K562 (cell line): ENCODE data around the gene CTPS2. TPM values are rescaled to one million over a fixed set of nuclear protein-coding genes. Genes with fewer than 3 reads are reported as not detected.

ENCODE experiments used
- ZNF24 ChIP-seq: fragments of 450-650 bp; IDR thresholded peaks from 2 replicates; pipeline ENCODE4 v1.6.1; 2016
- ZNF589 ChIP-seq: fragments of 200-800 bp; sonication (Bioruptor generic); IDR thresholded peaks from 2 replicates; pipeline ENCODE4 v1.6.1; 2016; ENCODE audit warnings: low read depth, missing genetic modification characterization, missing compliant biosample characterization
- polyA plus RNA-seq, 8 experiments: library from polyadenylated mRNA; depleted of rRNA in 4 of 8; stranded (reverse) in 5 of 8; unstranded in 3 of 8; fragments of >200 nt; fragmentation: Nextera tagmentation in 2 of 8; fragmentation: Illumina TruSeq in 1 of 8; extraction: Ambion mirVana in 2 of 8; extraction: Trizol in 1 of 8; gene quantifications; 2 replicates each; pipeline versions ENCODE4 v1.2.1 to v1.2.3, GENCODE V29; 2011 to 2014; ENCODE audit warnings: inconsistent platforms in 1 of 8, missing spikeins in 1 of 8
- total RNA-seq, 7 experiments: library from RNA; depleted of rRNA in 6 of 7; stranded (reverse); fragments of >200 nt in 6 of 7; fragmentation: Illumina TruSeq in 2 of 7; extraction: Trizol in 2 of 7; gene quantifications; 2 replicates each; pipeline versions ENCODE4 v1.2.1 to v1.2.3, GENCODE V29; 2011 to 2021; ENCODE audit warnings: low replicate concordance in 1 of 7
- TF ChIP-seq, protein P1 (sequence below): fragments of 250-450 bp; sonication (Bioruptor Pico); IDR thresholded peaks from 2 replicates; pipeline ENCODE4 v1.4.0; 2020
- TF ChIP-seq, protein P2 (sequence below): fragments of 450-650 bp; IDR thresholded peaks from 2 replicates; pipeline ENCODE4 v1.6.1; 2014; ENCODE audit warnings: low read depth, mild to moderate bottlenecking, moderate library complexity, borderline replicate concordance

CTPS2 gene
- total and polyA plus RNA-seq, 9 of the 15 experiments (the other 6 are each of a cell fraction or from before 2014, with no cell fraction given) = 5.4 to 19.5 (median 14.1) TPM

DNA sequence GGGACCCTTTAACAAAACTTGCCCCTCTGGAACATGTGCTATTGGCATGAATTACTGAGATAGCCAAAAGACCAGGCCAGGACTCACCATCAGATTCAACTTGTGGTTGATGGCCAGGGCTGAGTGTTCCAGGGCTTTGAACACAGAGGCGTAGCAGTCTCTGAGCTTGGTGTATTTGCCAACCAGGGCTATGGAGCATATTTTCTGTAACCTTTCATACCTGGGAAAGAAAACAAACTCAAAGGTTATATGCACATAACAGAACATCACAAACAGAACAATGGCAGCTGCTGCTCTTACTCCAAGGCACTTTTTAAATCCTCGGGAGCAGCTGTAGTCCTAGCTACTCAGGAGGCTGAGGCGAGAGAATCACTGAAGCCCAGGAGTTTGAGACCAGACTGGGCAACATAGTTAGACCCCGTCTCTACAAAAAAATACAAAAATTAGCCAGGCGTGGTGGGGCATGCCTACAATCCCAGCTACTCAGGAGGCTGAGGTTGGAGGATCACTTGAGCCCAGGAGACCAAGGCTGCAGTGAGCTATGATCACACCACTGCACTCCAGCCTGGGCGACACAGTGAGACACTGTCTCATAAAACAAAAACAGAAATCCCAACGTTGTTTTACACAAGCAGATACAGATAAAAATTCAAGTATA lies 29.3 kb downstream of the CTPS2 start (continued):
- TF ChIP-seq, protein P1, sequence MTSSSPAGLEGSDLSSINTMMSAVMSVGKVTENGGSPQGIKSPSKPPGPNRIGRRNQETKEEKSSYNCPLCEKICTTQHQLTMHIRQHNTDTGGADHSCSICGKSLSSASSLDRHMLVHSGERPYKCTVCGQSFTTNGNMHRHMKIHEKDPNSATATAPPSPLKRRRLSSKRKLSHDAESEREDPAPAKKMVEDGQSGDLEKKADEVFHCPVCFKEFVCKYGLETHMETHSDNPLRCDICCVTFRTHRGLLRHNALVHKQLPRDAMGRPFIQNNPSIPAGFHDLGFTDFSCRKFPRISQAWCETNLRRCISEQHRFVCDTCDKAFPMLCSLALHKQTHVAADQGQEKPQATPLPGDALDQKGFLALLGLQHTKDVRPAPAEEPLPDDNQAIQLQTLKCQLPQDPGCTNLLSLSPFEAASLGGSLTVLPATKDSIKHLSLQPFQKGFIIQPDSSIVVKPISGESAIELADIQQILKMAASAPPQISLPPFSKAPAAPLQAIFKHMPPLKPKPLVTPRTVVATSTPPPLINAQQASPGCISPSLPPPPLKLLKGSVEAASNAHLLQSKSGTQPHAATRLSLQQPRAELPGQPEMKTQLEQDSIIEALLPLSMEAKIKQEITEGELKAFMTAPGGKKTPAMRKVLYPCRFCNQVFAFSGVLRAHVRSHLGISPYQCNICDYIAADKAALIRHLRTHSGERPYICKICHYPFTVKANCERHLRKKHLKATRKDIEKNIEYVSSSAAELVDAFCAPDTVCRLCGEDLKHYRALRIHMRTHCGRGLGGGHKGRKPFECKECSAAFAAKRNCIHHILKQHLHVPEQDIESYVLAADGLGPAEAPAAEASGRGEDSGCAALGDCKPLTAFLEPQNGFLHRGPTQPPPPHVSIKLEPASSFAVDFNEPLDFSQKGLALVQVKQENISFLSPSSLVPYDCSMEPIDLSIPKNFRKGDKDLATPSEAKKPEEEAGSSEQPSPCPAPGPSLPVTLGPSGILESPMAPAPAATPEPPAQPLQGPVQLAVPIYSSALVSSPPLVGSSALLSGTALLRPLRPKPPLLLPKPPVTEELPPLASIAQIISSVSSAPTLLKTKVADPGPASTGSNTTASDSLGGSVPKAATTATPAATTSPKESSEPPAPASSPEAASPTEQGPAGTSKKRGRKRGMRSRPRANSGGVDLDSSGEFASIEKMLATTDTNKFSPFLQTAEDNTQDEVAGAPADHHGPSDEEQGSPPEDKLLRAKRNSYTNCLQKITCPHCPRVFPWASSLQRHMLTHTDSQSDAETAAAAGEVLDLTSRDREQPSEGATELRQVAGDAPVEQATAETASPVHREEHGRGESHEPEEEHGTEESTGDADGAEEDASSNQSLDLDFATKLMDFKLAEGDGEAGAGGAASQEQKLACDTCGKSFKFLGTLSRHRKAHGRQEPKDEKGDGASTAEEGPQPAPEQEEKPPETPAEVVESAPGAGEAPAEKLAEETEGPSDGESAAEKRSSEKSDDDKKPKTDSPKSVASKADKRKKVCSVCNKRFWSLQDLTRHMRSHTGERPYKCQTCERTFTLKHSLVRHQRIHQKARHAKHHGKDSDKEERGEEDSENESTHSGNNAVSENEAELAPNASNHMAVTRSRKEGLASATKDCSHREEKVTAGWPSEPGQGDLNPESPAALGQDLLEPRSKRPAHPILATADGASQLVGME (CRISPR knock-in tag) = no peak
- no peak for TF ChIP-seq ZNF24
- TF ChIP-seq, protein P2, sequence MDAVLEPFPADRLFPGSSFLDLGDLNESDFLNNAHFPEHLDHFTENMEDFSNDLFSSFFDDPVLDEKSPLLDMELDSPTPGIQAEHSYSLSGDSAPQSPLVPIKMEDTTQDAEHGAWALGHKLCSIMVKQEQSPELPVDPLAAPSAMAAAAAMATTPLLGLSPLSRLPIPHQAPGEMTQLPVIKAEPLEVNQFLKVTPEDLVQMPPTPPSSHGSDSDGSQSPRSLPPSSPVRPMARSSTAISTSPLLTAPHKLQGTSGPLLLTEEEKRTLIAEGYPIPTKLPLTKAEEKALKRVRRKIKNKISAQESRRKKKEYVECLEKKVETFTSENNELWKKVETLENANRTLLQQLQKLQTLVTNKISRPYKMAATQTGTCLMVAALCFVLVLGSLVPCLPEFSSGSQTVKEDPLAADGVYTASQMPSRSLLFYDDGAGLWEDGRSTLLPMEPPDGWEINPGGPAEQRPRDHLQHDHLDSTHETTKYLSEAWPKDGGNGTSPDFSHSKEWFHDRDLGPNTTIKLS = no peak
- TF ChIP-seq ZNF589 (CRISPR knock-in tag) = no peak
